HEK293 (cell line): ENCODE results near the gene CYB5D1.

Experiments used
- GFI1B ChIP-seq: fragments of 450-650 bp; formaldehyde crosslinking; IDR thresholded peaks from 2 replicates; pipeline ENCODE4 v1.5.1; 2016; ENCODE audit warnings: missing biosample characterization, missing genetic modification characterization
- ZNF121 ChIP-seq: fragments of 450-650 bp; formaldehyde crosslinking; IDR thresholded peaks from 2 replicates; pipeline ENCODE4 v1.5.1; 2016; ENCODE audit warnings: missing biosample characterization, missing genetic modification characterization
- ZNF473 ChIP-seq: fragments of 450-650 bp; formaldehyde crosslinking; IDR thresholded peaks from 2 replicates; pipeline ENCODE4 v1.5.1; 2017; ENCODE audit warnings: missing biosample characterization, missing genetic modification characterization
- ZNF792 ChIP-seq: fragments of 450-650 bp; formaldehyde crosslinking; IDR thresholded peaks from 2 replicates; pipeline ENCODE4 v1.5.1; 2016; ENCODE audit warnings: missing biosample characterization, missing genetic modification characterization
- TF ChIP-seq, protein P1 (sequence below): fragments of 450-650 bp; formaldehyde crosslinking; IDR thresholded peaks from 2 replicates; pipeline ENCODE4 v1.5.1; 2016; ENCODE audit warnings: missing biosample characterization, missing genetic modification characterization
- TF ChIP-seq, protein P2 (sequence below): sonication (generic); formaldehyde crosslinking; IDR thresholded peaks from 2 replicates; pipeline ENCODE4 v1.8.1; 2022; ENCODE audit warnings: mild to moderate bottlenecking, moderate library complexity, missing genetic modification reagents

DNA sequence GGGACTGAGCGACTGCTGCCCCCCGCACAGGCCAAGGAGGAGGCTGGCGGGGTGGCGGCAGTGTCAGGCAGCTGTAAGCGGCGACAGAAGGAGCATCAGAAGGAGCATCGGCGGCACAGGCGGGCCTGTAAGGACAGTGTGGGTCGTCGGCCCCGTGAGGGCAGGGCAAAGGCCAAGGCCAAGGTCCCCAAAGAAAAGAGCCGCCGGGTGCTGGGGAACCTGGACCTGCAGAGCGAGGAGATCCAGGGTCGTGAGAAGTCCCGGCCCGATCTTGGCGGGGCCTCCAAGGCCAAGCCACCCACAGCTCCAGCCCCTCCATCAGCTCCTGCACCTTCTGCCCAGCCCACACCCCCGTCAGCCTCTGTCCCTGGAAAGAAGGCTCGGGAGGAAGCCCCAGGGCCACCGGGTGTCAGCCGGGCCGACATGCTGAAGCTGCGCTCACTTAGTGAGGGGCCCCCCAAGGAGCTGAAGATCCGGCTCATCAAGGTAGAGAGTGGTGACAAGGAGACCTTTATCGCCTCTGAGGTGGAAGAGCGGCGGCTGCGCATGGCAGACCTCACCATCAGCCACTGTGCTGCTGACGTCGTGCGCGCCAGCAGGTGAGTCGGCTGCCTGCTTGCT is 8.6 kb upstream of the CYB5D1 start:
- TF ChIP-seq, protein P1, sequence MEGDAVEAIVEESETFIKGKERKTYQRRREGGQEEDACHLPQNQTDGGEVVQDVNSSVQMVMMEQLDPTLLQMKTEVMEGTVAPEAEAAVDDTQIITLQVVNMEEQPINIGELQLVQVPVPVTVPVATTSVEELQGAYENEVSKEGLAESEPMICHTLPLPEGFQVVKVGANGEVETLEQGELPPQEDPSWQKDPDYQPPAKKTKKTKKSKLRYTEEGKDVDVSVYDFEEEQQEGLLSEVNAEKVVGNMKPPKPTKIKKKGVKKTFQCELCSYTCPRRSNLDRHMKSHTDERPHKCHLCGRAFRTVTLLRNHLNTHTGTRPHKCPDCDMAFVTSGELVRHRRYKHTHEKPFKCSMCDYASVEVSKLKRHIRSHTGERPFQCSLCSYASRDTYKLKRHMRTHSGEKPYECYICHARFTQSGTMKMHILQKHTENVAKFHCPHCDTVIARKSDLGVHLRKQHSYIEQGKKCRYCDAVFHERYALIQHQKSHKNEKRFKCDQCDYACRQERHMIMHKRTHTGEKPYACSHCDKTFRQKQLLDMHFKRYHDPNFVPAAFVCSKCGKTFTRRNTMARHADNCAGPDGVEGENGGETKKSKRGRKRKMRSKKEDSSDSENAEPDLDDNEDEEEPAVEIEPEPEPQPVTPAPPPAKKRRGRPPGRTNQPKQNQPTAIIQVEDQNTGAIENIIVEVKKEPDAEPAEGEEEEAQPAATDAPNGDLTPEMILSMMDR (tag by site-specific recombination), result no peak
- TF ChIP-seq, protein P2, sequence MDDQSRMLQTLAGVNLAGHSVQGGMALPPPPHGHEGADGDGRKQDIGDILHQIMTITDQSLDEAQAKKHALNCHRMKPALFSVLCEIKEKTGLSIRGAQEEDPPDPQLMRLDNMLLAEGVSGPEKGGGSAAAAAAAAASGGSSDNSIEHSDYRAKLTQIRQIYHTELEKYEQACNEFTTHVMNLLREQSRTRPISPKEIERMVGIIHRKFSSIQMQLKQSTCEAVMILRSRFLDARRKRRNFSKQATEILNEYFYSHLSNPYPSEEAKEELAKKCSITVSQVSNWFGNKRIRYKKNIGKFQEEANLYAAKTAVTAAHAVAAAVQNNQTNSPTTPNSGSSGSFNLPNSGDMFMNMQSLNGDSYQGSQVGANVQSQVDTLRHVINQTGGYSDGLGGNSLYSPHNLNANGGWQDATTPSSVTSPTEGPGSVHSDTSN, result no peak
- TF ChIP-seq ZNF473 (tag by site-specific recombination) (no peak), ZNF792 (no peak), ZNF121 (tag by site-specific recombination) (no peak), GFI1B (tag by site-specific recombination) (no peak)
